ENCODE measurements around the gene COL9A2. TPM values are rescaled to one million over a fixed set of nuclear protein-coding genes. Genes with fewer than 3 reads are reported as not detected.
"Not testable (repeated sequence)": the region's sequence is repeated elsewhere in the genome, so short reads cannot be mapped to it uniquely, and the experiment has no call there.

The COL9A2 gene
- total RNA-seq, 2 experiments from 2014 or later: 10.6 to 21.4 TPM

DNA sequence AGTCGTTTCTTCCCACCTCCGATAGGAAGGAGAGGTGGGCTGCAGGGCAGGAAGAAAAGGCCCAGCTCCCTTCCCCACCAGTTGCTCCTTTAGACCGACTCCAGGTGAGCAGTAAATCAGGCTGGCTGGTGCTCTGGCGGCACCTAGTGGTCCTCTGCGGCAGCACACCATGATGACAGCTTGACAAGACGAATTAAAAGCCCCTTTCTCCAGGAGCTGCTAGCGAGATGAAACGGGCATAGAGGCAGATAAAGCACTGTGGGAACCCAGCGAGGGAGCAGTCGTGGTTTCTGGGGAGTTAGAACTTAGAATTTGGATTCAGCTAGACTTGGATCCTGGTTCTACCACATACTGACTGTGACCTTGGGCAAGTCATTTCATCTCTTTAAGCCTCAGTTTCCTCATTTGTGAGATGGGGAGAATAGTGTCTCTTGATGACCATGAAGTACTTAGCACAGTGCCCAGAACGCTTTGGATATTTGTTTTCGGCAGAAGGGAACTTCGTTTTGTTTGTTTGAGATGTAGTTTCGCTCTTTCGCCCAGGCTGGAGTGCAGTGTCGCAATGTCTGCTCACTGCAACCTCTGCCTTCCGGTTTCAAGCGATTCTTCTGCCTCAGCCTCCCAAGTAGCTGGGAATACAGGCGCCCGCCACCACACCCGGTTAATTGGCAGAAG is 21.8 kb upstream of the COL9A2 start:
- Histone ChIP-seq H4K20me1 (ENCODE audit: insufficient read depth, low read length) (no peaks in the 10 kb centered on the region), H3K4me3 (ENCODE audit: low read depth, low read length, poor library complexity, severe bottlenecking) (no peak overlapping the region), H3K79me2 (ENCODE audit: insufficient read depth, low read depth, low read length) (no peaks in the 10 kb centered on the region), H3K36me3 (ENCODE audit: insufficient read depth, low read length) (no peaks in the 10 kb centered on the region), H3K27ac (ENCODE audit: low read depth, low read length, poor library complexity, severe bottlenecking) (no peak overlapping the region), H3K4me1 (ENCODE audit: insufficient read depth, low read length, poor library complexity, severe bottlenecking) (peaks cover 22% of the 10 kb centered on the region), H2AFZ (ENCODE audit: low read length) (peak overlapping the region; percentile 50; the same call in 1 of the 2 replicates), H3K9me3 (ENCODE audit: low read length) (no peaks in the 10 kb centered on the region), H3K4me2 (ENCODE audit: low read length) (peak overlapping the region; percentile 31), H3K9me2 (ENCODE audit: insufficient read depth, low read length) (no peaks in the 10 kb centered on the region)
- no TSS peak for BruUV-seq (replicated peaks)
- intact Hi-C loops (cut with micrococcal nuclease; ENCODE audit: unreplicated experiment): loop anchor here (1.0 to 2.0 kb wide), 6 partner anchors 22 to 261 kb away; partner anchors contain the start of gene COL9A2
- ChIA-PET CTCF (ENCODE audit: unreplicated experiment) (interaction anchor here (0.6 to 2.0 kb wide), 11 partner anchors 24 to 254 kb away, joined by 3 to 19 read pairs (median 4); partner anchors contain the start of genes SMAP2 and ZFP69B), POLR2A (interaction anchor here (0.5 to 2.3 kb wide), 11 partner anchors 13 to 363 kb away, joined by 3 to 7 read pairs (median 3); no protein-coding TSS in a partner anchor)
- TF ChIP-seq, protein P1, sequence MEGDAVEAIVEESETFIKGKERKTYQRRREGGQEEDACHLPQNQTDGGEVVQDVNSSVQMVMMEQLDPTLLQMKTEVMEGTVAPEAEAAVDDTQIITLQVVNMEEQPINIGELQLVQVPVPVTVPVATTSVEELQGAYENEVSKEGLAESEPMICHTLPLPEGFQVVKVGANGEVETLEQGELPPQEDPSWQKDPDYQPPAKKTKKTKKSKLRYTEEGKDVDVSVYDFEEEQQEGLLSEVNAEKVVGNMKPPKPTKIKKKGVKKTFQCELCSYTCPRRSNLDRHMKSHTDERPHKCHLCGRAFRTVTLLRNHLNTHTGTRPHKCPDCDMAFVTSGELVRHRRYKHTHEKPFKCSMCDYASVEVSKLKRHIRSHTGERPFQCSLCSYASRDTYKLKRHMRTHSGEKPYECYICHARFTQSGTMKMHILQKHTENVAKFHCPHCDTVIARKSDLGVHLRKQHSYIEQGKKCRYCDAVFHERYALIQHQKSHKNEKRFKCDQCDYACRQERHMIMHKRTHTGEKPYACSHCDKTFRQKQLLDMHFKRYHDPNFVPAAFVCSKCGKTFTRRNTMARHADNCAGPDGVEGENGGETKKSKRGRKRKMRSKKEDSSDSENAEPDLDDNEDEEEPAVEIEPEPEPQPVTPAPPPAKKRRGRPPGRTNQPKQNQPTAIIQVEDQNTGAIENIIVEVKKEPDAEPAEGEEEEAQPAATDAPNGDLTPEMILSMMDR (conservative IDR thresholded peaks at IDR 0.05; ENCODE audit: low read length): peak; percentile 99
- TF ChIP-seq EZH2phosphoT487 (IDR thresholded peaks at IDR 0.05; ENCODE audit: borderline replicate concordance, low read depth, low read length): no peak
- peak; percentile 88 for DNase-seq (ENCODE audit: low spot score)

DNA sequence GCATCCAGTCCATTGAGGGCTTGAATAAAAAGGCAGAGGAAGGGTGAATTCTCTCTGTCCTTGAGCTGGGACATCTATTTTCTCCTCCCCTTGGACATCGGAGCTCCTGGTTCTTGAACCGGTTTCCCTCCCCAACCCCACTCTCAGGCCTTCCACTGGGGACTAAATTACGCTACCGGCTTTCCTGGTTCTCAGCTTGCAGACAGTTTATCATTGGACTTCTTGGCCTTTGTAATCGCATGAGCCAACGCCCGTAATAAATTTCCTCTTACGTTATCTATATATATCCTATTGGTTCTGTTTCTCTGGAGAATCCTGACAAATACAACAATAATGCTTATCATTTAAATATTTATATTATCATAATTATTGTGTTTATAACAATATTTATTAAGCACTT is 20.4 kb upstream of the COL9A2 start:
- no peaks in the 10 kb centered on the region for H3K9me3 ChIP-seq (ENCODE audit: low read length)
- POLR2A ChIA-PET: interaction anchor here (0.5 to 2.3 kb wide), 3 partner anchors 60 to 186 kb away, joined by 3 to 7 read pairs (median 3); no protein-coding TSS in a partner anchor
- DNase-seq (ENCODE audit: low spot score): no peak
- no peak overlapping the region for H2AFZ ChIP-seq (ENCODE audit: low read length)
- CTCF ChIA-PET (ENCODE audit: unreplicated experiment): interaction anchor here (1.2 to 2.0 kb wide), 4 partner anchors 23 to 185 kb away, joined by 3 to 19 read pairs (median 6); no protein-coding TSS in a partner anchor
- no peak overlapping the region for H3K4me2 ChIP-seq (ENCODE audit: low read length)
- no TSS peak for BruUV-seq (replicated peaks)
- peaks cover 22% of the 10 kb centered on the region for H3K4me1 ChIP-seq (ENCODE audit: insufficient read depth, low read length, poor library complexity, severe bottlenecking)
- H3K27ac ChIP-seq (ENCODE audit: low read depth, low read length, poor library complexity, severe bottlenecking): no peak overlapping the region
- TF ChIP-seq, protein P1 (conservative IDR thresholded peaks at IDR 0.05; ENCODE audit: low read length): no peak
- TF ChIP-seq EZH2phosphoT487 (IDR thresholded peaks at IDR 0.05; ENCODE audit: borderline replicate concordance, low read depth, low read length): no peak
- H4K20me1 ChIP-seq (ENCODE audit: insufficient read depth, low read length): no peaks in the 10 kb centered on the region
- H3K36me3 ChIP-seq (ENCODE audit: insufficient read depth, low read length): no peaks in the 10 kb centered on the region
- no peaks in the 10 kb centered on the region for H3K79me2 ChIP-seq (ENCODE audit: insufficient read depth, low read depth, low read length)
- intact Hi-C loops (cut with micrococcal nuclease; ENCODE audit: unreplicated experiment): no loop called here
- no peak overlapping the region for H3K4me3 ChIP-seq (ENCODE audit: low read depth, low read length, poor library complexity, severe bottlenecking)
- no peaks in the 10 kb centered on the region for H3K9me2 ChIP-seq (ENCODE audit: insufficient read depth, low read length)

DNA sequence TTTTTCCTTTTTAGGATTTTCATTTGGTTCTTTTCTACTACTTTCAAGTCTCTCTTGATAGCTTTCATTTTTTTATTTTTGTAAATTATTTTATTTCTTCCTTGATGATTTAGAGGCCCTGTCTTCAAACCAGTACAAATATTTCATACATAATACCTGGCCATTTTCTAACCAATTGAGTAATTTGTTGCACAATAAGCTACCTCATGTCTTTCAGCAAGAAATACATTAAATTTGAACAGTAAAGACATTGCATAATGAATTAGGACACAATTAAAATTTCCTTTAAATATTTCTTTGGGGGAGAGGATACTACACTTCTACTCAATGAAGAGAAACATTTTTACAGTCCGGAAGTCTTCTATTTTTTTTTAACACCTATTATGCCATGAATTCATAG is 15.6 kb upstream of the COL9A2 start:
- H3K79me2 ChIP-seq (ENCODE audit: insufficient read depth, low read depth, low read length): no peaks in the 10 kb centered on the region
- H3K9me3 ChIP-seq (ENCODE audit: low read length): no peaks in the 10 kb centered on the region
- POLR2A ChIA-PET: no interaction called here
- no peaks in the 10 kb centered on the region for H3K9me2 ChIP-seq (ENCODE audit: insufficient read depth, low read length)
- intact Hi-C loops (cut with micrococcal nuclease; ENCODE audit: unreplicated experiment): no loop called here
- no peak overlapping the region for H2AFZ ChIP-seq (ENCODE audit: low read length)
- H4K20me1 ChIP-seq (ENCODE audit: insufficient read depth, low read length): no peaks in the 10 kb centered on the region
- no peak overlapping the region for H3K27ac ChIP-seq (ENCODE audit: low read depth, low read length, poor library complexity, severe bottlenecking)
- no peak overlapping the region for H3K4me2 ChIP-seq (ENCODE audit: low read length)
- no peak for DNase-seq (ENCODE audit: low spot score)
- CTCF ChIA-PET (ENCODE audit: unreplicated experiment): no interaction called here
- TF ChIP-seq EZH2phosphoT487 (IDR thresholded peaks at IDR 0.05; ENCODE audit: borderline replicate concordance, low read depth, low read length): no peak
- H3K4me1 ChIP-seq (ENCODE audit: insufficient read depth, low read length, poor library complexity, severe bottlenecking): no peaks in the 10 kb centered on the region
- BruUV-seq (replicated peaks): no TSS peak
- H3K36me3 ChIP-seq (ENCODE audit: insufficient read depth, low read length): no peaks in the 10 kb centered on the region
- no peak overlapping the region for H3K4me3 ChIP-seq (ENCODE audit: low read depth, low read length, poor library complexity, severe bottlenecking)

DNA sequence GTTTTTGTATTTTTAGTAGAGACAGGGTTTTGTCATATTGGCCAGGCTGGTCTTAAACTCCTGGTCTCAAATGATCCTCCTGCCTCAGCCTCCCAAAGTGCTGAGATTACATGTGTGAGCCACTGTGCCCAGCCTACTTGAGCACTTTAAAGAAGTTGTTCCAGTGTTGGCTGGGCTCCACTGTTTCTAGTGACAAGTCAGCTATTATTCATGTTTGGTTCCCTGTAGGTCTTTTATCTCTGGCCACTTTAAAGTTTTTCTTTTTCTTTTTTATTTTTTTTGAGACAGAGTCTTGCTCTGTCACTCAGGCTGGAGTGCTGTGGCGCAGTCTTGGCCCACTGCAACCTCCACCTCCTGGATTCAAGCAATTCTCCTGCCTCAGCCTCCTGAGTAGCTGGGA is 14.3 kb upstream of the COL9A2 start:
- H3K4me1 ChIP-seq (ENCODE audit: insufficient read depth, low read length, poor library complexity, severe bottlenecking); intact Hi-C loops (cut with micrococcal nuclease; ENCODE audit: unreplicated experiment); H3K36me3 ChIP-seq (ENCODE audit: insufficient read depth, low read length); H3K9me3 ChIP-seq (ENCODE audit: low read length); H3K4me2 ChIP-seq (ENCODE audit: low read length); H3K27ac ChIP-seq (ENCODE audit: low read depth, low read length, poor library complexity, severe bottlenecking); H3K9me2 ChIP-seq (ENCODE audit: insufficient read depth, low read length); H4K20me1 ChIP-seq (ENCODE audit: insufficient read depth, low read length); H3K4me3 ChIP-seq (ENCODE audit: low read depth, low read length, poor library complexity, severe bottlenecking); H3K79me2 ChIP-seq (ENCODE audit: insufficient read depth, low read depth, low read length); DNase-seq (ENCODE audit: low spot score); BruUV-seq (replicated peaks); H2AFZ ChIP-seq (ENCODE audit: low read length): not testable (repeated sequence)
- POLR2A ChIA-PET: interaction anchor here (0.9 kb wide), 1 partner anchor 169 kb away, joined by 3 read pairs; no protein-coding TSS in a partner anchor
- CTCF ChIA-PET (ENCODE audit: unreplicated experiment): interaction anchor here (0.6 kb wide), 1 partner anchor 95 kb away, joined by 3 read pairs; no protein-coding TSS in a partner anchor
